Natural killer cell treated with Interleukin-12 subunit alpha and Interleukin-12 subunit beta and Interleukin-15 and Interleukin-18, amount 100 ng/mL, for 72 hours (primary cell): Measurements from ENCODE around the gene NUDT2. TPM values are rescaled to one million over a fixed set of nuclear protein-coding genes. Genes with fewer than 3 reads are reported as not detected.

Source experiments
- ATAC-seq, 2 donors: fragments of 150-1000 bp; cut with Tn5 transposase in 1 of 2; sonication (Bioruptor Pico), chemical (Tn5 transposase) in 1 of 2; 2 replicates each; pipeline ENCODE4 v1.10.0; 2021
- DNase-seq: peaks from one replicate; pipeline ENCODE4 v3.0.0; 2022; ENCODE audit warnings: low spot score
- H3K27ac Mint-ChIP-seq, 2 donors: 1 replicate in 1 of 2; 2 replicates in 1 of 2; pipeline ENCODE4 v1.8.0; 2022; ENCODE audit warnings: mixed read lengths in 2 of 2, mild to moderate bottlenecking in 1 of 2, moderate library complexity in 1 of 2
- H3K27me3 Mint-ChIP-seq, 2 donors: 1 replicate in 1 of 2; 2 replicates in 1 of 2; pipeline ENCODE4 v1.8.0; 2022; ENCODE audit warnings: mixed read lengths in 2 of 2
- H3K36me3 Mint-ChIP-seq: one replicate; pipeline ENCODE4 v1.8.0; 2022; ENCODE audit warnings: mixed read lengths
- H3K4me1 Mint-ChIP-seq, 2 donors: 1 replicate in 1 of 2; 2 replicates in 1 of 2; pipeline ENCODE4 v1.8.0; 2022; ENCODE audit warnings: low read depth in 2 of 2, mixed read lengths in 2 of 2, mild to moderate bottlenecking in 1 of 2
- H3K4me3 Mint-ChIP-seq: one replicate; pipeline ENCODE4 v1.8.0; 2022; ENCODE audit warnings: mixed read lengths
- H3K9me3 Mint-ChIP-seq: 2 replicates; pipeline ENCODE4 v1.8.0; 2022; ENCODE audit warnings: mixed read lengths
- total RNA-seq, 2 donors: library from RNA; stranded (reverse); gene quantifications; one replicate each; pipeline ENCODE4 v1.2.3, GENCODE V29; 2022

The NUDT2 gene
- total RNA-seq, 2 donors from 2014 or later, result 16.4 to 28.9 TPM

DNA sequence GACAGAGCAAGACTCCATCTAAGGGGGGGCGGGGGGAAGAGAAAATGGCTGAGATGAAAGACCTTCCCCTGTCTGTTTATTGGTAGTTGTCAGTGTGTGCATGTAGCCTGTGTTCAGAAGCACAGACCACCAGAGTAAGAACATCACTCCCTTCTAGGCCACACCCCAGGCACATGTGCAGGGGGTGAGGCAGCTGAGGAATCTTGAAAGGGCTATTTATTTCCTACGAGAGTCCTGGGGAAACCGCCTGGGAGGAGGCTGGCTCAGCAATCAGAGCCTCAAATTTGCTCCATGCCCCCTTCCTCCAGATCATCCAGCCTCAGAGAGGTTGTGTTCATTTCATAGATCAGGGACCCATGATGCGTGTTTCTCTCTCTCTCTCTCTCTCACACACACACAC, 40.3 kb downstream of the NUDT2 start:
- Mint-ChIP-seq H3K27ac (no peak overlapping the region), H3K4me1 (peaks cover 0 to 7% of the 10 kb centered on the region in 2 donors), H3K4me3 (no peak overlapping the region), H3K36me3 (no peaks in the 10 kb centered on the region), H3K9me3 (no peaks in the 10 kb centered on the region), H3K27me3 (no peaks in the 10 kb centered on the region)
- no peak for DNase-seq
- no peak for ATAC-seq

DNA sequence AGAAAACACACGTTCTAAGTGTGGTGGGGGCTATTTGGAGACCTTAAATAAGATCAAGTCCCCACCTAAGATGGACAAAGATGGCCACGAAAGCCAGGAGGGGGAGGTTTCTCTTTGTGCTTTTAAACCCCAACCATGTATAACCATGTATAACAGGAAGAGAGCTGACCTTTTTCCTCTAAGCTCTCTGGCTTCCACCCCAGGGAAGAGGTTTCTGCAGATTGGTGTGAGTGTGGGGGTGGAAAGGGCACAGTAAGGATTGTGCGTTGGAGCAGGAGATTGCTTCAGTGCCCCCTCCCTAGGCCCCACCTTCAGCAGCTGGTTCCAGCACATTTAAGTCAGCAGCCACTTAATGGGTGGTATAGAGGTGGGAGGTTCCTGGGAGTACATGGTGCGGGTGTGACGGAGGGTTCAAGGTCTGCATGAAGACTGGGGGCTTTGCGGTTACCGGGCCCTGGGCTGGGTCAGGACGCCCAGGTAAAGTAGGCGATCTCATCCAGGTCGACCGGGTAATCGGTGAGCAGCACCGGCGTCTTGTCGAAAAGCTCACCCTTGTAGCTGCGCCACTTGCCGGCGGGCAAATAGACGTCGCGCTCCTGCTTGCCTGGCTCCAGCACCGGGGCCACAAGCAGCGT, 41.1 kb downstream of the NUDT2 start:
- no peak overlapping the region for H3K4me3 Mint-ChIP-seq
- DNase-seq (no peak), ATAC-seq (no peak)
- H3K9me3 Mint-ChIP-seq, result no peaks in the 10 kb centered on the region
- no peak overlapping the region for H3K27ac Mint-ChIP-seq
- H3K4me1 Mint-ChIP-seq, result peaks cover 0 to 10% of the 10 kb centered on the region in 2 donors
- H3K27me3 Mint-ChIP-seq, result no peaks in the 10 kb centered on the region
- no peaks in the 10 kb centered on the region for H3K36me3 Mint-ChIP-seq

DNA sequence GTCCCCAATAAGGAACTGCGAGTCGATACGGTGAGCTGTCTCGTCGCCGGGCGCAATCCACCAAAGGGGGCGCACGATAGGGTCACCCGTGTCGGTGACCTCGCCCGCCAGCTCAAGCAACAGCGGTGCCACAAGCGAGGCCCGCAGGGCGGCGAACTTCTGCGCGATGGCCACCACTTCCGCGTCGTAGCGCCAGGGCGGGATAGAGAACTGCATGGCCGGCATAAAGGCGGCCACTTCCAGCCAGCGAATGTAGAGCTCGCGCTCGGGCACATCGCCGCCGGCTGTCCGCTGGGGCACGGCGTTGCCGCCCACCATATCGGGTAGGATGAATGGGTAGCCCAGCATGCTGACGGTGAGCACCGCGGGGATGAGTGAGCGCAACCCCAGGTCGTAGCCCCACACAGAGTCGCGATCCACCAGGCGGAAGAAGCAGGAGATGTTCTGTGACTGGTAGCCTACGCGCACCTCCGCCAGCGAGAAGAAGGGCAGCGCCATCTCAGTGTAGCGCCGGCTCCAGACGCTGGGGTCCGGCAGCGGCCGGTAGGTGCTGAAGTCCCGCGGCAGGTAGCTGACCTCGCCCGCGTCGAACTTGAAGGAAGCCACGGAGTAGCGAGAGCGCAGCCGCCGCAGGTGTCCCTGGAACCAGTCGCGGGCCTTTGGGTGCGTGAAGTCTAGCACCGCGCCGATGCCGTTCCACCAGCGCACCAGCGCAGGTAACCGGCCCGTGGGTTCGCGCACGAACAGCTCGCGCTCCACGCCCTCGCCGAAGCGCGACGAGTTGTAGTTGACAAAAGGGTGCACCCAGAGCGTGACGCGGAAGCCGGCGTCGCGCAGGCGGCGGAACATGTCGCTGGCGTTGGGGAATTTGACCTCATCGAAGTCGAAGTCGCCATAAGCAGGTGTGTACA, 41.9 kb downstream of the NUDT2 start:
- Mint-ChIP-seq H3K4me1 (peaks cover 7 to 16% of the 10 kb centered on the region in 2 donors), H3K27ac (no peak overlapping the region), H3K36me3 (no peaks in the 10 kb centered on the region), H3K27me3 (no peaks in the 10 kb centered on the region), H3K9me3 (no peaks in the 10 kb centered on the region), H3K4me3 (peak overlapping the region; percentile 10)
- peak; percentile 34 to 45 for ATAC-seq
- no peak for DNase-seq

DNA sequence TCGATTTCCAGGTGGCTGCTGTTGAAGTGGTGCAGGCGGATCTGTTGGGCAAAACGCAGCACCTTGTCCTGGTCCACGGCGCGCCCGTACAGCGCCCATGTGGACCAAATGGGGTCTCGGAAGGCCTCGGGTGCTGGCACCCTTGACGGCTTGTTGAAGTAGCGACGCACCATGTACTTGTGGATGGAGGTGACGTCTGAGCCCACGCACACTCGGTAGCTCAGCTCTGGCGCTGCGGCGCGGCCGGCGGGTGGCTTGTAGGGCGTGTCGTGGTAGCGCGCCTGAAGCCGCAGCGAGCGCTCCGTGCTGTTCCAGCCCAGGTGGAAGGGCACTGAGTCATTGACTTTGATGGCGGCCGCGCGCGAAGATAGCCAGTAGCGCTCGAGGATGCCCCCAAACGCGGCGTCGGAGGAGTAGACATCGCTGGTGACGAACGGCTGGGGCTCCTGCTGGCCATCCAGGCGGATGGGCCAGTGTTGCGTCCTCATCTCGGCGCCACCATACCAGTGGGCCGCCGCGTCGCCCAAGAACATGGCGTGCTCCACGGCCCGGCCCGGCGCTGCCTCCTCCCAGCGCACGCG, 42.6 kb downstream of the NUDT2 start:
- no peak overlapping the region for H3K27ac Mint-ChIP-seq
- no peak overlapping the region for H3K4me3 Mint-ChIP-seq
- H3K4me1 Mint-ChIP-seq, result peaks cover 9 to 18% of the 10 kb centered on the region in 2 donors
- DNase-seq (no peak), ATAC-seq (no peak)
- no peaks in the 10 kb centered on the region for H3K36me3 Mint-ChIP-seq
- H3K27me3 Mint-ChIP-seq, result no peaks in the 10 kb centered on the region
- no peaks in the 10 kb centered on the region for H3K9me3 Mint-ChIP-seq

DNA sequence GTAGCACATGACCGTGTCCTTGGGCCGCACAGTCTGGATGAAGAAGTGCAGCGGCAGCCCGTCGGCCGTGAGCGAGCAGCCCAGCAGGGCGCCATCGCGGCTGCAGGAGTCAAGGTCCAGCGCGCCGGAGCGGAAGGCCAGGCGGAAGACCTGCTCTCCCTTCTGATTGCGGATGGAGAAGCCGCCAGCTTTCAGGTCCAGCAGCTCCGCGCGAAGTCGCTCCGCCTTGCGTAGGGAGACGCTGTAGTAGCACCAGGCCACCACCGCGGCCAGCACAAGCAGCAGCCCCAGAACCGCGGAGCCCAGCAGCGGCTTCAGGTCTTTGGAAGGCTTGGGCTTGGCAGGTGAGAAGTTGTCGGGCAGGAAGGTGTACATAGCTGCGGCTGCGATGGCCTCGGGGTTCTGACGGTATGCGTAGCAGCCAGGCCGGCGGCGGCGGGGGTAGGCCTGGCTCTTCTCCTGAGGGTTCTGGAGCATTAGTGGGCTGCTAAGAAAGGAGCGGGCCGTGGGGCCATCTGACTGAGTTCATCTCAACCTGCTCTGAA, 43.2 kb downstream of the NUDT2 start:
- no peak overlapping the region for H3K4me3 Mint-ChIP-seq

DNA sequence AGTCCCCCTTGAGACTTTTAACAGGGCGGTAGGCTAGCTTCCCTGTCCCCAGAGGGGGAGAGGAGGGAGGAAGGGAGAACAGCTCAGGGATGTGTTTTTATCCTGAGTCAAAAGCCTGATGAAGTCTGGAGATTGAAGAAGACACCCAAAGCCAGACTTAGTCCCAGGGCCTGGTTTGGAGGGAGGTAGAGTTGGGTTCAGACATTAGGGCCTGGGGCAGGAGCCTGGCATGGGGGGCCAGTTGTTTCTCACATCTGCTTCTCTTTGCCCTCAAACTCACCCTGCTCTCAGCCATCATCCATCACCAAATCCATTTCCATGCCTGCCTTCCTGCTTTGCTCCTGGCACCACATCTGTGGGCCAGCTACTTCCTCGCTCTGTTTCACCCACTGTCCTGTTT, 44.4 kb downstream of the NUDT2 start:
- no peak overlapping the region for H3K27ac Mint-ChIP-seq

More for the DNA sequence above, 43.2 kb downstream of the NUDT2 start:
- ATAC-seq (no peak), DNase-seq (no peak)
- no peaks in the 10 kb centered on the region for H3K36me3 Mint-ChIP-seq
- no peaks in the 10 kb centered on the region for H3K27me3 Mint-ChIP-seq
- no peaks in the 10 kb centered on the region for H3K9me3 Mint-ChIP-seq
- no peak overlapping the region for H3K27ac Mint-ChIP-seq
- peaks cover 9 to 18% of the 10 kb centered on the region in 2 donors for H3K4me1 Mint-ChIP-seq

DNA sequence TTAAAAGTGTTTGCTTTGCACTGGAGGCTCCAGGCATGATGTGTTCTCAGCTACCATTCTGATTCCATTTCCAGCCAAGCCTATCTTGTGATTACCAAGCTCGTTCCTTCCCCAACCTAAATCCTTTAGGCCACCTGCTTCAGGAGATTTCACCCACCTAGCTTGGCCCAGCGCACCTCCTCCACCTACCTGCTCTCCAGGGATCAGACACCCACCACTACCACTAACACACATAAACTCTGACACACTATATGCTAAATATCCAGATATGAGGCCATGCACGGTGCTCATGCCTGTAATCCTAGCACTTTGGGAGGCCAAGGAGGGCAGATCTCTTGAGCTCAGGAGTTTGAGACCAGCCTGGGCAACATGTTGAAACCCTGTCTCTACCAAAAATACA, 45.0 kb downstream of the NUDT2 start:
- ATAC-seq (no peak), DNase-seq (no peak)
- no peaks in the 10 kb centered on the region for H3K9me3 Mint-ChIP-seq
- H3K27me3 Mint-ChIP-seq, result no peaks in the 10 kb centered on the region
- no peak overlapping the region for H3K27ac Mint-ChIP-seq
- peaks cover 18 to 25% of the 10 kb centered on the region in 2 donors for H3K4me1 Mint-ChIP-seq
- H3K36me3 Mint-ChIP-seq, result no peaks in the 10 kb centered on the region
- no peak overlapping the region for H3K4me3 Mint-ChIP-seq

More for the DNA sequence above, 44.4 kb downstream of the NUDT2 start:
- DNase-seq (no peak), ATAC-seq (no peak)
- H3K4me3 Mint-ChIP-seq, result no peak overlapping the region
- H3K36me3 Mint-ChIP-seq, result no peaks in the 10 kb centered on the region
- H3K4me1 Mint-ChIP-seq, result peaks cover 14 to 22% of the 10 kb centered on the region in 2 donors
- no peaks in the 10 kb centered on the region for H3K9me3 Mint-ChIP-seq
- H3K27me3 Mint-ChIP-seq, result no peaks in the 10 kb centered on the region

DNA sequence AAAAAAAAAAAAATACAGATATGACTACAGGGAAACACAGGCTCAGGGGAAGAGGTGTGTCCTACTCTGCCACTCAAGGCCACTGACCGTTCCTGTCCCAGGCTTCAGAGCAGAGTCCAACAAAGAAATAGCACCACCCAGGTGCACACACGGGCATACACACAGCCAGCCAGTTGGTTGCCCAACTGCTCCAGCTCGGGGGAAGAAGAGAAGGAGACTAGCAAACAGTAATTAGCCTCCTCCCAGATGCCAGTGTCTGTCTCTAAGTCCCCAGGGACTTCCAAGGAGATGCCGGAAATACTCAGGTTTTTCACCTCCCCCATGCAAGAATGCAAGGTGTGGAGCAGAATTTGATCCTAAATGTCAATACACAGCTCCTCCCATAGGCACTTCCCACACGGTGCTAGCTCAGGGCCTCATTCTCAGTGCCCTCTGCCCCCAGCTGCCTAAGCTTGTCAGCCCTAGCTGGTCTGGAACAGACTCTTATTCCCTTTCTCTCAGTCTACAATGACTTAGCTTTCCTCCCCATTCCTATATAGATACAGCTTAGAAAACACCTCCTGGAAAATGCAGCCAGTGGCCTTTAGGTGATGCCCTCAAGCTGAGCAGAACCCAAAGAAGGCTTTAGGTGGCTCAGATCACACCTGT, 45.7 kb downstream of the NUDT2 start:
- Mint-ChIP-seq H3K27me3 (no peaks in the 10 kb centered on the region), H3K27ac (no peak overlapping the region), H3K9me3 (no peaks in the 10 kb centered on the region), H3K36me3 (no peaks in the 10 kb centered on the region), H3K4me3 (peak overlapping the region; percentile 90), H3K4me1 (peaks cover 25 to 29% of the 10 kb centered on the region in 2 donors)
- ATAC-seq, result no peak
- DNase-seq, result no peak

DNA sequence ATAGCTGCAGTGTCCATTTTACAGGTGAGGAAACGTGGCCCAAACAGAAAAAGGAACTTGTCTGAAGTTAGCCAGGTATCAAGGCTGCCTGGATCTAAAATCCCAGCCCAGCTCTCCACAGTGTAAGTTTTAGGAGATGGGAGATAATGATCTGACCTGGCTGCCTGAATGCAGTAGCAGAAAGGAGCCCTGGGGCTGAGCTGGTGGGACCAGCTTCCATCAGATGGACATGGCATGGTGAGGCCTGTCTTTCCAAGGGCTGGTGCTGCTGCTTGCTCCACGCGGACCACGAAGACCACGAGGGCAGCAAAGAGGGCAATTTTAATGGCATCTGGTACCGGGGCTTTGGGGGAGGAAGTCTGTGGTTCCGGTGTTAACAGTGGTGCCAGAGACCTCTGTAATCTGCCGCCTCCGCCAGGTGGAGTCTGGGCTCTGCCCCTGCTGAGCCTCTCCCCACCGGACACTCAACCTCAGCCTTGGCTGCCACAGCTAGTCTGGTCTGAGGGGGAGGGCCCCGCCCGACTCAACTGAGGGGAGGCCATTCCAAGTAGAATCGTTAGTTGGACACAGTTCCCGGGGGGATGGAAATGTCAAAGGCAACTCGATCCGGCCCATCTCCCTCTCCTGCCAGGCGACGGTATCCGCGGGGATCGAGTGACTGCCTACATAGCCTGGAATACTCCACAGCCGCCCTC, 46.7 kb downstream of the NUDT2 start:
- DNase-seq, result no peak
- H3K36me3 Mint-ChIP-seq, result no peaks in the 10 kb centered on the region
- no peaks in the 10 kb centered on the region for H3K9me3 Mint-ChIP-seq
- H3K4me3 Mint-ChIP-seq, result peak overlapping the region; percentile 90
- H3K27ac Mint-ChIP-seq, result peak overlapping the region in 1 of 2 donors; percentile 53
- H3K4me1 Mint-ChIP-seq, result peaks cover 32 to 34% of the 10 kb centered on the region in 2 donors
- H3K27me3 Mint-ChIP-seq, result no peaks in the 10 kb centered on the region
- peak in 1 of 2 donors; percentile 39 for ATAC-seq

DNA sequence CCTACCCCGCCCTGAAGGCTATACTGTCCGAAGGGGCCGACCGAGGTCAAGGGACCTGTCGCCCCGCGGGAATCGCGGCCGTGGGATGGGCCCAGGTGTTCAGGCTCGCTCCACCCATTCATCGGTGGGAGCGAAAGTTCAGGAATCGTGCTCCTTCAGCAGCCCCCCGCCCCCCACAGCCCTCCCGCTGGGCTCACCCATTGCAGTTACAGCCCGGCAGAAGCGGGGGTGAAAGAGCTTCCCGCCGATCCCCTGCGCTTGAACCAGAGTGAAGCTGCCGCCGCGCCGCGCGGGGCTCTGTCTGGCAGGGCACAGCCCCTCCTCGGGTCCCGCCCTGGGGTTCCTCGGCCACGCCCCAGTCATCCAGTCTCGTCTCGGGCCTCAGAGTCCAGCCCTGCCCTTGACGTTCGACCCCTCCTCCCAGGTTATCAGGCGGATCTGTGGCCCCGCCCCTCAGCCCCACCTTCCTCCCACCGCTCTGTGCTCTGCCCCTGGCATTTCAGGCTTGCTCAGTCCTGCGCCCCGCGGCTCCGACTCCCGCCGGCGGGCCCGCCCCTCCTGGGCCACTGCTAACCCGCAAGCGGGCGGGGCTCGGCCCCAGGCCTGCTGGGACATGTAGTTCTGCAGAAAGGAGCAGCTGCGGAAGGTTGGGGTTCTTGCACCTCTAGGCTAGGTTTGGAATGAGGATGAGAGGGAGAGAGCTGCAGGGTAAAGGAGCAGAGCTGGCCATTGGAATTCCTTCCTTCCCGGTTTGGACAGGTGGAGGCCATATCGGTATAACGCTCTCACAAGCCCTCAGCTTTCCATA, 47.4 kb downstream of the NUDT2 start, which contains the start of gene MYORG:
TSS of gene MYORG (minus strand) at position 303 of the 808 bp plus-strand sequence. CDS start 3,955 bp downstream, outside the sequence.
- H3K9me3 Mint-ChIP-seq, result no peaks in the 10 kb centered on the region
- DNase-seq (peak; percentile 96), ATAC-seq (peak; percentile 91)
- no peaks in the 10 kb centered on the region for H3K27me3 Mint-ChIP-seq
- H3K4me3 Mint-ChIP-seq, result peak within 1 kb of the TSS; percentile 90
- H3K36me3 Mint-ChIP-seq, result no peaks in the 10 kb centered on the region
- H3K4me1 Mint-ChIP-seq, result peaks cover 35 to 38% of the 10 kb centered on the region in 2 donors
- H3K27ac Mint-ChIP-seq, result peak within 1 kb of the TSS; percentile 53 to 71

DNA sequence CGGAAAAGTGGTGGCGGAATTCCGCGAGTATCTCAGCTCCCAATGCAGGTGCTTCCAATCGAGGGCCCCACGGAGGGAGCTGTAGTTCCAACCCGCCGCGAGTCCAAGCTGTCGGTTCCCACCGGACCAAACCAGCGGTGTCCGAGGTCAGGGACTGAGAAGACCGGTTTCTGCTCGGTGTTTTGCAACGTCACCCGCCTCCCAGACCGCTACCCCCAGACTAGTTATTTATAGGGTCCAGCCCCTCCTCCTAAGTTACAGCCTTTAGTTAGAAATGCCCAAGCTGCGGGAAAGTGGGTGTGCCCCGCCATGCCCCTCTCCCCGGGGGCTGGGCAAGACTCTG, 48.0 kb downstream of the NUDT2 start:
- H3K9me3 Mint-ChIP-seq, result no peaks in the 10 kb centered on the region
- ATAC-seq (no peak), DNase-seq (no peak)
- peak overlapping the region in 1 of 2 donors; percentile 71 for H3K27ac Mint-ChIP-seq
- H3K4me1 Mint-ChIP-seq, result peaks cover 35 to 38% of the 10 kb centered on the region in 2 donors
- no peaks in the 10 kb centered on the region for H3K27me3 Mint-ChIP-seq
- H3K4me3 Mint-ChIP-seq, result peak overlapping the region; percentile 90
- H3K36me3 Mint-ChIP-seq, result no peaks in the 10 kb centered on the region

DNA sequence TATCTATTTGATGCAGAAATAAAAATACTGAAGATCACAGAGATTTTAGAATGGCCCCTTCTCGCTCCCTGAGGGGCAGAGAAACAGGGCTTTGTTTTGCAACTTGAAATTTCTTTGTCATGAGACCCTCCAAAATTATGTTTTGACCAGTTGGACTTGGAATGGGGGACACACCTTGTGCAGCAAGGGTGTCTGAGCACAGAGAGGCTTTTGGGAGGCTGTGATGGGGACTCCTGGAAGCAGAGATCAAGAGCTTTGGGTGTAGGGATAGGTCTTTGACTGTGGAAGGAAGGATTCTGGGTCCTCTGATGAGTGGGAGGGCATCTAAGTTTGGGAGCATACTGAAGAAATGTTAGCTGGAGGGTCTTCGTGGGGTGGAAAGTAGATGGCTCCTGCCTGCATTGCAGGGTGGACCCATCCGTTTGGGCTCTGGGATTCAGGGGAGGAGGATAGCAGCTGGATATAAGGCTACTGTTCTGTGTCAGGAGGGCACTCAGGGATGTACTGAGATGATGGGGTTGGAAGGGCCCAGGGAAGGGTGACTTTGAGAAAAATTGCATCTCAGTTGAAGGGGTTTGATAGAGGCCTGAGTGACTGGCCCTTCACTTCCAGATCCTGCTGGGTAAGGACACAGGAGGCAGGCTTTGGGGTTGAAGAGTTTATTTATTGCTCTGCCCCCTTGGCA, 49.1 kb downstream of the NUDT2 start:
- peak overlapping the region; percentile 90 for H3K4me3 Mint-ChIP-seq
- H3K27me3 Mint-ChIP-seq, result peaks cover 0 to 2% of the 10 kb centered on the region in 2 donors
- H3K27ac Mint-ChIP-seq, result peak overlapping the region in 1 of 2 donors; percentile 16
- no peaks in the 10 kb centered on the region for H3K9me3 Mint-ChIP-seq
- H3K36me3 Mint-ChIP-seq, result no peaks in the 10 kb centered on the region
- no peak for ATAC-seq
- peaks cover 35 to 38% of the 10 kb centered on the region in 2 donors for H3K4me1 Mint-ChIP-seq
- no peak for DNase-seq
